A549 (cell line): Measurements from ENCODE around the gene IGF1R. TPM values are rescaled to one million over a fixed set of nuclear protein-coding genes. Genes with fewer than 3 reads are reported as not detected.
"Not testable (repeated sequence)": the region's sequence is repeated elsewhere in the genome, so short reads cannot be mapped to it uniquely, and the experiment has no call there.

Experiments used
- ATAC-seq, 2 experiments: fragments of 200-7000 bp in 1 of 2; fragments of >200 bp in 1 of 2; cut with Nextera tagmentation in 1 of 2; cut with Tn5 transposase in 1 of 2; 3 replicates each; pipeline versions ENCODE4 v1.8.0 to v1.9.1; 2018 to 2020; ENCODE audit warnings: mild to moderate bottlenecking in 1 of 2, moderate library complexity in 1 of 2
- CTCF ChIA-PET: fragments of 300-600 bp; sonication (Branson Sonifier 250); formaldehyde crosslinking; extraction: SDS; loops from one replicate; lab custom pipeline; 2021; ENCODE audit warnings: antibody characterized with exemption, inconsistent platforms; lab: Yijun Ruan, JAX
- POLR2A ChIA-PET: fragments of 350-600 bp; formaldehyde crosslinking; extraction: SDS; loops from one replicate; lab custom pipeline; 2021; ENCODE audit warnings: antibody characterized with exemption, inconsistent platforms; lab: Yijun Ruan, JAX
- DNase-seq, 2 experiments: peaks; one replicate each; pipeline versions ENCODE4 v3.0.0 to v3.0.0-alpha.2; 2011 to 2016; ENCODE audit warnings: low read depth in 1 of 2, low spot score in 1 of 2
- FAIRE-seq: peaks from 2 replicates; lab custom pipeline; 2011; peaks lifted over from hg19 to GRCh38; lab: Jason Lieb, UNC
- H3K27ac ChIP-seq, 2 experiments: fragments of >200 bp; sonication (Bioruptor Twin); formaldehyde crosslinking; 3 replicates each; pipeline ENCODE4 v1.5.1; 2016 to 2017
- H3K4me1 ChIP-seq: fragments of >200 bp; sonication (Bioruptor Twin); formaldehyde crosslinking; 3 replicates; pipeline ENCODE4 v1.6.1; 2016
- H3K4me2 ChIP-seq: fragments of >200 bp; sonication (Bioruptor Twin); formaldehyde crosslinking; 3 replicates; pipeline ENCODE4 v1.6.1; 2016
- H3K4me3 ChIP-seq: fragments of >200 bp; sonication (Bioruptor Twin); formaldehyde crosslinking; 3 replicates; pipeline ENCODE4 v1.5.1; 2016
- H3K9me3 ChIP-seq: fragments of >200 bp; sonication (Bioruptor Twin); formaldehyde crosslinking; 3 replicates; pipeline ENCODE4 v1.6.1; 2016
- CBX8 ChIP-seq: fragments of 200-600 bp; sonication (generic); IDR thresholded peaks from 2 replicates; pipeline ENCODE4 v1.6.1; 2016
- CEBPB ChIP-seq, 2 experiments: fragments of >200 bp in 1 of 2; sonication (Bioruptor Twin) in 1 of 2; formaldehyde crosslinking in 1 of 2; IDR thresholded peaks; 2 replicates each; pipeline ENCODE4 v1.6.1; 2012 to 2016
- CHD4 ChIP-seq: fragments of 200-600 bp; sonication (generic); IDR thresholded peaks from 2 replicates; pipeline ENCODE4 v1.6.1; 2016; ENCODE audit warnings: antibody characterized with exemption, mild to moderate bottlenecking, borderline replicate concordance
- EHF ChIP-seq: fragments of 250-450 bp; sonication (Bioruptor Pico); IDR thresholded peaks from 2 replicates; pipeline ENCODE4 v1.5.0; 2020; ENCODE audit warnings: mild to moderate bottlenecking
- ESRRA ChIP-seq: fragments of 150-350 bp; IDR thresholded peaks from 2 replicates; pipeline ENCODE4 v1.6.1; 2014; ENCODE audit warnings: mild to moderate bottlenecking, low read length, borderline replicate concordance
- HDAC2 ChIP-seq: fragments of 200-600 bp; sonication (generic); IDR thresholded peaks from 2 replicates; pipeline ENCODE4 v1.6.1; 2016
- HMGXB4 ChIP-seq: fragments of 250-450 bp; sonication (Bioruptor Pico); IDR thresholded peaks from 2 replicates; pipeline ENCODE4 v1.5.0; 2021; ENCODE audit warnings: mild to moderate bottlenecking, moderate library complexity, borderline replicate concordance
- MYC ChIP-seq: IDR thresholded peaks from 2 replicates; pipeline ENCODE4 v1.6.1; 2012; ENCODE audit warnings: mild to moderate bottlenecking, inconsistent platforms, low read length, improper control_type of control experiment, borderline replicate concordance
- SREBF2 ChIP-seq: fragments of 450-650 bp; IDR thresholded peaks from 2 replicates; pipeline ENCODE4 v1.6.1; 2014; ENCODE audit warnings: mild to moderate bottlenecking, moderate library complexity
- USF2 ChIP-seq: fragments of 450-650 bp; IDR thresholded peaks from 2 replicates; pipeline ENCODE4 v1.6.1; 2014; ENCODE audit warnings: antibody characterized with exemption
- ZFP36 ChIP-seq: fragments of 450-650 bp; IDR thresholded peaks from 2 replicates; pipeline ENCODE4 v1.6.1; 2014; ENCODE audit warnings: borderline replicate concordance; ENCODE audit not compliant: partially characterized antibody
- ZSCAN20 ChIP-seq: fragments of 250-450 bp; sonication (Bioruptor Pico); IDR thresholded peaks from 2 replicates; pipeline ENCODE4 v1.8.0; 2022; ENCODE audit warnings: mild to moderate bottlenecking, moderate library complexity
- WGBS: methylation state at CpG from one replicate; pipeline ENCODE4 v1.1.6; 2017; ENCODE audit errors: missing lambda C conversion rate; 5-methylcytosine and 5-hydroxymethylcytosine counted together
- polyA plus RNA-seq, 4 experiments: library from polyadenylated mRNA; depleted of rRNA in 3 of 4; stranded (reverse); fragments of >200 nt; fragmentation: RNase III in 1 of 4; extraction: RNeasy Plus Mini Kit Qiagen cat#74134 plus additional on column Dnase treatment in 1 of 4; gene quantifications; 2 replicates in 3 of 4; 3 replicates in 1 of 4; pipeline ENCODE4 v1.2.3, GENCODE V29; 2011 to 2017

The IGF1R gene
- polyA plus RNA-seq, 2 of the 4 experiments (the other 2 are of a cell fraction) = 42.6 to 69.5 TPM

- peaks cover 15% of the 10 kb centered on the region for H3K9me3 ChIP-seq
- no peak for ATAC-seq
- ChIA-PET CTCF (interaction anchor here (1.2 to 2.9 kb wide), 3 partner anchors 8 to 12 kb away, joined by 4 to 9 read pairs (median 5); partner anchors contain the start of gene PGPEP1L), POLR2A (no interaction called here)
- no peak overlapping the region for H3K4me2 ChIP-seq
- FAIRE-seq = peak; percentile 80
- 47% methylated on average over 2 of the region's 2 CpGs for WGBS
- TF ChIP-seq ZFP36 (peak; percentile 65), ESRRA (no peak)
- TF ChIP-seq, all 56 proteins: peak for 1
- Histone ChIP-seq H3K4me3 (no peak overlapping the region), H3K27ac (no peak overlapping the region), H3K4me1 (no peaks in the 10 kb centered on the region)
- no peak for DNase-seq
Measured at GRCh38 chr15:98999233-98999632, 350.9 kb downstream of the IGF1R start.

GRCh38 chr15:99002226-99002625, 353.9 kb downstream of the IGF1R start:
- DNase-seq (no peak), ATAC-seq (no peak), FAIRE-seq (no peak)
- TF ChIP-seq USF2 = no peak
- no peak for TF ChIP-seq MYC
- TF ChIP-seq SREBF2 = no peak
- TF ChIP-seq CHD4 = no peak
- TF ChIP-seq CBX8 = no peak
- TF ChIP-seq HMGXB4 (CRISPR knock-in tag) = no peak
- no peak for TF ChIP-seq ZFP36
- TF ChIP-seq ZSCAN20 (CRISPR knock-in tag) = no peak
- no peak for TF ChIP-seq CEBPB (IDR thresholded peaks at IDR 0.05)
- no peak for TF ChIP-seq EHF (CRISPR knock-in tag)
- TF ChIP-seq HDAC2 = no peak
- ChIA-PET POLR2A (no interaction called here), CTCF (interaction anchor here (0.9 to 1.3 kb wide), 2 partner anchors 11 to 57 kb away, joined by 3 read pairs; no protein-coding TSS in a partner anchor)
- no peak overlapping the region; a peak in 1 of 6 replicates for H3K27ac ChIP-seq
- 0 out of 3 replicates have a peak, but pooled peaks cover 6% of the 10 kb centered on the region for H3K9me3 ChIP-seq
- no peaks in the 10 kb centered on the region for H3K4me1 ChIP-seq
- H3K4me2 ChIP-seq = no peak overlapping the region
- 83% methylated on average over 3 of the region's 3 CpGs for WGBS
- H3K4me3 ChIP-seq = no peak overlapping the region

GRCh38 chr15:99003317-99003716, 355.0 kb downstream of the IGF1R start:
- POLR2A ChIA-PET, ATAC-seq, H3K4me2 ChIP-seq, H3K9me3 ChIP-seq, H3K4me1 ChIP-seq, H3K4me3 ChIP-seq, H3K27ac ChIP-seq, FAIRE-seq, DNase-seq: not testable (repeated sequence)
- WGBS = 77% methylated on average over 10 of the region's 10 CpGs
- CTCF ChIA-PET = interaction anchor here (1.0 kb wide), 1 partner anchor 38 kb away, joined by 3 read pairs; no protein-coding TSS in a partner anchor

- H3K9me3 ChIP-seq, H3K27ac ChIP-seq, POLR2A ChIA-PET, DNase-seq, H3K4me3 ChIP-seq, H3K4me2 ChIP-seq, FAIRE-seq: not testable (repeated sequence)
- CTCF ChIA-PET = interaction anchor here (3.6 kb wide), 1 partner anchor 7 kb away, joined by 9 read pairs; no protein-coding TSS in a partner anchor
- peak in 1 of 2 experiments; percentile 18; a peak in 1 of 6 replicates for ATAC-seq
- H3K4me1 ChIP-seq = peaks cover 10% of the 10 kb centered on the region; the same call in 2 of the 3 replicates
- WGBS = 85% methylated on average over 33 of the region's 38 CpGs
Measured at GRCh38 chr15:99004998-99005974, 356.9 kb downstream of the IGF1R start.
